Stimulated activated naive CD8-positive, alpha-beta T cell treated with anti-CD3 and anti-CD28 coated beads, Interleukin-15, amount 100 ng/mL, for 72 hours (primary cell): Measurements from ENCODE around the gene CEND1.

Experiments
- ATAC-seq: fragments of 150-1000 bp; cut with Tn5 transposase; 2 replicates; pipeline ENCODE4 v1.10.0; 2021; ENCODE audit warnings: mild to moderate bottlenecking, moderate library complexity
- DNase-seq, 2 donors: peaks; one replicate each; pipeline ENCODE4 v3.0.0; 2021 to 2022
- H3K27ac Mint-ChIP-seq, 2 donors: one replicate each; pipeline ENCODE4 v1.8.0; 2022; ENCODE audit warnings: mild to moderate bottlenecking in 2 of 2, mixed read lengths in 2 of 2, moderate library complexity in 2 of 2
- H3K27me3 Mint-ChIP-seq: one replicate; pipeline ENCODE4 v1.8.0; 2022; ENCODE audit warnings: mixed read lengths
- H3K4me1 Mint-ChIP-seq: one replicate; pipeline ENCODE4 v1.8.0; 2022; ENCODE audit warnings: mild to moderate bottlenecking, mixed read lengths
- H3K4me3 Mint-ChIP-seq, 2 donors: one replicate each; pipeline ENCODE4 v1.8.0; 2022; ENCODE audit warnings: mild to moderate bottlenecking in 2 of 2, mixed read lengths in 2 of 2, moderate library complexity in 1 of 2
- H3K9me3 Mint-ChIP-seq, 2 donors: one replicate each; pipeline ENCODE4 v1.8.0; 2022; ENCODE audit warnings: mixed read lengths in 2 of 2

Gene CEND1

DNA sequence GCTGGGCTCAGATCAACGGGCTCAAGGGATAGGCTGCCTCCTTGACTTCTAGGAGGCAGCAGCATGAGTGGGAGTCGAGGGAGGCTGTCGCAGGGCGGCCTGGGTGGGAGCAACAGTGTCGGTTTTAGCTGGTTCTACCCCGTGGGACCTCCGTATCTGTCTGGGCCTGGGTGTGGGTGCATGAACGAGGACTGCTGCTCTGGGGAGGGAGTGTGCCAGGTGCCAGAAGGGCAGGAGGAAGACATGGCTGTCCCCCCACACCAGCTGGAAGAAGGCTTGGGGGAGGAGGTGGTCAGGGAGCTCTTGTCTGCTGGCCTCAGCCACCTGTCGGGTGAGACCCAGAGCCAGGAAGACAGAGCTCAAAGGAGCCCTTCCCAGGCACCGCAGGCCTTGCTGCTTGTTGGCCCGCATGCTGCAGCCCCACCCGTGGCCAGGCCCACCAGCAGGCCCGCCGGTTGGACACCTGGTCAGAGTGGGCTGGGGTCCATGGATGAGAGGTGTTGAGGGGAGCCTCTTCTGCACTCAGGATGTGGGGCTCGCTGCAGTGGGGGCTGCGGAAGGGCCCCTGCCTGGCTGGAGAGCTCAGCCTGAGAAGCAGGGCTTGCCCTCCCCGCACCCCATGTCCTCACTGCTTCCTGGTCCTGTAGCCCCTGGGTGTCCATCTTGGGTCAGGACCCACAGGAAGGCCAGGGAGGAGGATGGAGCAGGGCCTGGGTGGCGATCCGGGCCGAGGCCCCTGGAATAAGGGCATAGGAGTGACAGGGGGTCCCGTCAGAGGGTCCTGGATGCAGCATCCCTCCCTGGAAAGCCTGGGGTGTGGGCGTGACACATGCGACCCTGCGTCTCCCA lies 3.4 kb downstream of the CEND1 start:
- no peak overlapping the region for H3K27ac Mint-ChIP-seq
- no peak for ATAC-seq

GRCh38 chr11:783581-784015 lies 6.3 kb downstream of the CEND1 start:
- Mint-ChIP-seq H3K27me3 (no peaks in the 10 kb centered on the region), H3K27ac (peak overlapping the region in 1 of 2 donors; percentile 69), H3K4me3 (no peak overlapping the region), H3K9me3 (no peaks in the 10 kb centered on the region), H3K4me1 (peaks cover 39% of the 10 kb centered on the region)
- no peak for ATAC-seq
- no peak for DNase-seq

More for the DNA sequence above, 3.4 kb downstream of the CEND1 start:
- no peak for DNase-seq
- H3K4me3 Mint-ChIP-seq = no peak overlapping the region
- H3K9me3 Mint-ChIP-seq = no peaks in the 10 kb centered on the region
- H3K27me3 Mint-ChIP-seq = no peaks in the 10 kb centered on the region
- peaks cover 27% of the 10 kb centered on the region for H3K4me1 Mint-ChIP-seq

DNA sequence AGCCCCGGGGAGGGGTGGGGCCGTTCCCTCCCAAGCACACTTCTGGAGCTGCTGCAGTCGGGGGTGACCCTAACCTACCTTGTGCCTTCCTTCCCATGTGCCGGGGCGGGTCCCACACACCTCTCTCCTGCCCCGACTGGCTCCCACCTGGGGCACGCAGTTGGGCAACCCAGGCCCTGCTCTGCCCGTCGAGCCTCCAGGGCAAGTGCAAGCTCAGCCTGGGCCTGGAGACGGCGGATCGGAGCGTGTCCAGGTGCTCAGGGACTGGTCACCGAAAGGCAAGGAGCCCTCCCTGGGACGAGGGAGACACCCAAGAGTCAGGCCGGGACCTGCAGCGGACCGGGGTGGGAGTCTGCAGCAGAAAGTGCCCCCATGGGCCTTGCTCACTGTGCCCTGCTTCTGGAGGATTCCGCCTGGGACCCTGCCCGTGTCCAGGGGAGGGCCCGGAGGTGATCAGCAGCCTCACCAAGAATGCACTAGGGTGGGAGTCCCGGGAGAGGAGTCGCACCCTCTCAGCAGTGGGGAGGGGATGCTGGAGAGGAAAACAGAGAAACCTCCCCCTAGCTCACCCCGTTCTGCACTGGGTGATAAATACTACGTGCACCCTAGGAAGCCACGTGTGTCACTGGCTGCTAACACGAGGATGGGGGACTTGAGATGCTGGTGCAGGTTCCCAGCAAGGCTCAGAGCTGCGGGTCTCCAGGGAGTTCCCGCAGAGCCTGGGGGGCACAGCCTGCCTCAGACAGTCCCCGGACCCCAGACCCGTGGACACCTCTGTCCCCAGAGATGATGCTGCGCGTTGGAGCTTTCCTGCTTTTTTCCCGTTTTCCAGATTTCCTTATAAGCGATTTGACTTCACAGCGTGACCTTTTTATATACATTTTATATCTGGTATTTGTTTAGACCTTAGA lies 7.4 kb downstream of the CEND1 start:
- DNase-seq (no peak), ATAC-seq (no peak)
- Mint-ChIP-seq H3K9me3 (no peaks in the 10 kb centered on the region), H3K27me3 (no peaks in the 10 kb centered on the region), H3K27ac (no peak overlapping the region), H3K4me3 (no peak overlapping the region), H3K4me1 (peaks cover 32% of the 10 kb centered on the region)

DNA sequence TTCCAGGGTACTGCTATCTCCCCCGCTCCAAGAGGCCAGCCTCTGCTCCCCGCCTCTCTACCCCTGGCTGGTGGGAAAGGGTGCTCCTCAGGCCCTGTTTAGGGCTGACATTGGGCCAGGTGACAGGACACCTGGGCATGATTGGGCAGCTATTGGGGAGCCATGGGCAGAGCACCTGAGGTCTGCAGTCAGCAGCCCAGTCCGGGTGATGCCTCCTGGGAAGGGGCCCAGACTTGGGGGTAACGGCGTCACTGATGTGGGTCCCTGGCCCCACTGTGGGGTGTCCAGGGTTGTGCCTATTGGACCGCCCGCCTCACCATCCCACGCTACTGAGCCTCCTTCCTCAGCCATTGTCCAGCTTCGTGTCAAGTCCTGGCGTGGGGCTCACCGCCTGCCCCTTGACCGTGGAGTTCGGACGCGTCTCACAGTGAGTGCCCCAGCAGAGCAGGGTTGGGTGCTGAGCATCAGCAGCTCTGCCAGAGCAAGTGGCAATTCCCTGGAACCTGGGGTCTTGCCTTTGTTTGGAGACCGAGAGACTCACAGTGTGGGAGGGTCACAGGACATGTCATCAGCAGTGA lies 9.8 kb downstream of the CEND1 start:
- Mint-ChIP-seq H3K9me3 (no peaks in the 10 kb centered on the region), H3K4me1 (peaks cover 45% of the 10 kb centered on the region), H3K4me3 (no peak overlapping the region), H3K27me3 (no peaks in the 10 kb centered on the region), H3K27ac (no peak overlapping the region)
- ATAC-seq (no peak), DNase-seq (no peak)

DNA sequence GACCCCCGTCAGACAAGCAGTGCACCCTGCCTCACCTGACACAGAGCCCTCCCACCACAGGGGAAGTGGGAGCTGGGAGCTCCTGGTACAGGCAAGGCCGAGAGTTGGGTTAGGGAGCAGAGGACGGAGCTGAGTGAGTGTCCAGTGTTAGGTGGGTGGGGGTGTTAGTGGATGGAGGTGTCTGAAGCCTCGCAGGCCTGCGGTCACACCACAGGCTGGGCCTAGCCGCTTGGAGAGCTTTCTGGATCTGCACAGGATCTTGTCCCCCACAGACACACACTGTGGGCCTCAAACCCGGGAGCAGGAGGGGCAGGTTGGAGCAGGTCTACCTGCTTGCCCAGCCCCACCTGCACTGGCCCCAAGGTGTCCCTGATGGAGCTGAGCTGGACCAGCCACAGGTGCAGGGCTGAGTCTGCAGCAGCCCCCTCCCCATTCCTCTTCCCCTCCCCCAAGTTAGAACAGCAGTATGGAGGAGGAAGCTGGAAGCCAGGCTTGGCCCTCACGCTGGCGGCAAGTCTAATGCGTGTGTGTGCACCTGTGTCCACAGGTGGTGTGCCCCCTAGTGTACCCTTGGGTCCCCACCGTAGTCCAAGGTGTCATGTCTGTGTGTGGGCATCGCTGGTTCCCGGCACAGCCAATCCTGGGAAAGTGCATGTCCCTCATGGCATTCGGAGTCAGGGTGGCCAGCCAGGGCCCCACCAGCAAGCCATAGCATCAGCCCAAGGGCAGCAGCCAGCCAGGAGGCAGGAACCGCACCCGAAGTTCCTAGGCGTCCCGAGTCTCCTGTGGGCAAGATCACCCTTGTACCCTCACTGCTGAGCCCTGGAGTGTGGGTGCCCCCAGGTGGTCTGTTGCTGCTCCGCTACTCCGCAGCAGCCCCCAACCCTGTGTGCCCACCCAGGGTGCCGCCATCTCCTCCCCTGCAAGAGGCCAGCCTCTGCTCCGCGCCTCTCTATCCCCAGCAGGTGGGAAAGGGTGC lies 10.6 kb downstream of the CEND1 start:
- DNase-seq (no peak), ATAC-seq (no peak)
- Mint-ChIP-seq H3K27ac (no peak overlapping the region), H3K27me3 (no peaks in the 10 kb centered on the region), H3K4me3 (peak overlapping the region; percentile 26 to 81), H3K4me1 (peaks cover 53% of the 10 kb centered on the region), H3K9me3 (no peaks in the 10 kb centered on the region)

GRCh38 chr11:777288-778255 lies 12.3 kb downstream of the CEND1 start, which contains the start of gene GATD1:
GATD1 (minus strand) TSS chr11:777487; CDS start chr11:777462, 25 bp downstream.
- H3K9me3 Mint-ChIP-seq = no peaks in the 10 kb centered on the region
- no peaks in the 10 kb centered on the region for H3K27me3 Mint-ChIP-seq
- DNase-seq = peak; percentile 92 to 95
- ATAC-seq = peak; percentile 87
- H3K27ac Mint-ChIP-seq = peak within 1 kb of the TSS; percentile 81 to 89
- peak within 1 kb of the TSS; percentile 88 to 93 for H3K4me3 Mint-ChIP-seq
- H3K4me1 Mint-ChIP-seq = peaks cover 56% of the 10 kb centered on the region

- Mint-ChIP-seq H3K4me3 (peak overlapping the region; percentile 88 to 93), H3K27ac (peak overlapping the region; percentile 81 to 89), H3K4me1 (peaks cover 56% of the 10 kb centered on the region), H3K9me3 (no peaks in the 10 kb centered on the region), H3K27me3 (no peaks in the 10 kb centered on the region)
- DNase-seq = peak; percentile 39 to 51
- peak; percentile 55 for ATAC-seq
Measured at GRCh38 chr11:776561-777287, 13.2 kb downstream of the CEND1 start.

DNA sequence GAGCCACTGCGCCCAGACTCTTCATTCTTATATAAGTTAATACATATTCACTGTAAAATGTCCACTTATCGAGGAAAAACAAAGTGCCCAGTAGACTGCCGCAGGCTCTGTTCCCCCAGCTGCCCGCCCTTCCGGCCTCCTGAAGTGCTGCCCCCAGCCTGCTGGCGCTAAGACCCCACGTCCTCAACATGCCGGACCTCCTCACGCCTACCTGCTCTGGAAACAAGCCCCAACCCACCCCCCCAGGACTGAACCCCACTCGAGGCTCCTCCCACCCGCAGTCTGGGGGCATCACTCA lies 13.7 kb downstream of the CEND1 start:
- no peak for ATAC-seq
- peaks cover 56% of the 10 kb centered on the region for H3K4me1 Mint-ChIP-seq
- H3K4me3 Mint-ChIP-seq = peak overlapping the region; percentile 88 to 93
- H3K27ac Mint-ChIP-seq = peak overlapping the region; percentile 81 to 89
- H3K27me3 Mint-ChIP-seq = no peaks in the 10 kb centered on the region
- no peaks in the 10 kb centered on the region for H3K9me3 Mint-ChIP-seq
- no peak for DNase-seq

- H3K4me1 Mint-ChIP-seq = peaks cover 52% of the 10 kb centered on the region
- H3K27me3 Mint-ChIP-seq = no peaks in the 10 kb centered on the region
- ATAC-seq = no peak
- DNase-seq = no peak
- H3K4me3 Mint-ChIP-seq = peak overlapping the region; percentile 60 to 93
- peak overlapping the region in 1 of 2 donors; percentile 59 for H3K27ac Mint-ChIP-seq
- no peaks in the 10 kb centered on the region for H3K9me3 Mint-ChIP-seq
Measured at GRCh38 chr11:774873-775592, 14.9 kb downstream of the CEND1 start.

- Mint-ChIP-seq H3K4me1 (peaks cover 40% of the 10 kb centered on the region), H3K9me3 (no peaks in the 10 kb centered on the region), H3K4me3 (no peak overlapping the region), H3K27ac (peak overlapping the region in 1 of 2 donors; percentile 72), H3K27me3 (no peaks in the 10 kb centered on the region)
- ATAC-seq = no peak
- no peak for DNase-seq
Measured at GRCh38 chr11:773830-774229, 16.1 kb downstream of the CEND1 start.

GRCh38 chr11:773425-773824 lies 16.5 kb downstream of the CEND1 start:
- DNase-seq = no peak
- no peak for ATAC-seq
- peaks cover 35% of the 10 kb centered on the region for H3K4me1 Mint-ChIP-seq
- no peaks in the 10 kb centered on the region for H3K9me3 Mint-ChIP-seq
- peak overlapping the region in 1 of 2 donors; percentile 72 for H3K27ac Mint-ChIP-seq
- H3K4me3 Mint-ChIP-seq = no peak overlapping the region
- no peaks in the 10 kb centered on the region for H3K27me3 Mint-ChIP-seq

GRCh38 chr11:772429-773390 lies 17.2 kb downstream of the CEND1 start:
- no peak for ATAC-seq
- H3K27ac Mint-ChIP-seq = no peak overlapping the region
- no peaks in the 10 kb centered on the region for H3K9me3 Mint-ChIP-seq
- peaks cover 33% of the 10 kb centered on the region for H3K4me1 Mint-ChIP-seq
- no peaks in the 10 kb centered on the region for H3K27me3 Mint-ChIP-seq
- DNase-seq = no peak
- no peak overlapping the region for H3K4me3 Mint-ChIP-seq
